IMR-90 (cell line): ENCODE results near the gene NPM1. TPM values are rescaled to one million over a fixed set of nuclear protein-coding genes. Genes with fewer than 3 reads are reported as not detected.
"Not testable (repeated sequence)": the region's sequence is repeated elsewhere in the genome, so short reads cannot be mapped to it uniquely, and the experiment has no call there.

ENCODE experiments used
- ATAC-seq: fragments of 200-7000 bp; cut with Tn5 transposase; 2 replicates; pipeline ENCODE4 v1.9.1; 2020; ENCODE audit warnings: low read depth, mild to moderate bottlenecking, moderate library complexity
- BruUV-seq: library from RNA; stranded (reverse); fragments of 400-500 nt; replicated peaks from 2 replicates; lab custom pipeline; 2021; lab: Mats Ljungman, UMichigan
- CTCF ChIA-PET: fragments of 300-600 bp; formaldehyde crosslinking; extraction: SDS; loops from one replicate; lab custom pipeline; 2021; ENCODE audit warnings: antibody characterized with exemption; lab: Yijun Ruan, JAX
- POLR2A ChIA-PET: fragments of 300-600 bp; sonication (Branson Sonifier 250); formaldehyde crosslinking; loops from one replicate; lab custom pipeline; 2022; ENCODE audit warnings: antibody characterized with exemption; ENCODE audit not compliant: unreplicated experiment; lab: Charles Lee
- DNase-seq: peaks from one replicate; pipeline ENCODE4 v3.0.0; 2013
- H2AFZ ChIP-seq: replicated peaks from 2 replicates; pipeline ENCODE3; 2013; ENCODE audit warnings: low read length, mild to moderate bottlenecking; ENCODE audit not compliant: poor library complexity
- H2AK5ac ChIP-seq: 2 replicates; pipeline ENCODE4 v1.6.1; 2013; ENCODE audit warnings: low read depth, low read length, inconsistent platforms
- H2AK9ac ChIP-seq: replicated peaks from 2 replicates; pipeline ENCODE3; 2013; ENCODE audit warnings: mild to moderate bottlenecking, low read depth, low read length, moderate library complexity; ENCODE audit not compliant: poor library complexity
- H2BK120ac ChIP-seq: 2 replicates; pipeline ENCODE4 v1.6.1; 2013; ENCODE audit warnings: low read depth, low read length, inconsistent platforms
- H2BK15ac ChIP-seq: 3 replicates; pipeline ENCODE4 v1.6.1; 2013; ENCODE audit warnings: low read depth, low read length, inconsistent platforms
- H2BK20ac ChIP-seq: 2 replicates; pipeline ENCODE4 v1.6.1; 2013; ENCODE audit warnings: low read depth, mild to moderate bottlenecking, inconsistent platforms, low read length, moderate library complexity
- H2BK5ac ChIP-seq: 2 replicates; pipeline ENCODE4 v1.6.1; 2013; ENCODE audit warnings: mild to moderate bottlenecking, low read depth, low read length, inconsistent platforms; ENCODE audit not compliant: poor library complexity, severe bottlenecking
- H3K14ac ChIP-seq: replicated peaks from 2 replicates; pipeline ENCODE4 v1.6.1; 2013; ENCODE audit warnings: low read depth, low read length, inconsistent platforms
- H3K18ac ChIP-seq: 2 replicates; pipeline ENCODE4 v1.6.1; 2013; ENCODE audit warnings: low read depth, low read length, control low read depth
- H3K23ac ChIP-seq: 2 replicates; pipeline ENCODE4 v1.6.1; 2013; ENCODE audit warnings: low read depth, low read length, inconsistent platforms
- H3K27ac ChIP-seq: 2 replicates; pipeline ENCODE4 v1.5.1; 2013; ENCODE audit warnings: mild to moderate bottlenecking, control low read depth, low read length; ENCODE audit not compliant: insufficient read depth
- H3K27me3 ChIP-seq: 2 replicates; pipeline ENCODE4 v1.6.1; 2013; ENCODE audit warnings: low read length; ENCODE audit not compliant: control insufficient read depth, insufficient read depth
- H3K36me3 ChIP-seq: 2 replicates; pipeline ENCODE4 v1.6.1; 2013; ENCODE audit warnings: low read length, mixed read lengths; ENCODE audit not compliant: control insufficient read depth, insufficient read depth
- H3K4ac ChIP-seq: 2 replicates; pipeline ENCODE4 v1.6.1; 2013; ENCODE audit warnings: low read depth, low read length, inconsistent platforms
- H3K4me1 ChIP-seq: 2 replicates; pipeline ENCODE4 v1.6.1; 2013; ENCODE audit warnings: low read length, mixed read lengths; ENCODE audit not compliant: control insufficient read depth, insufficient read depth
- H3K4me2 ChIP-seq: 2 replicates; pipeline ENCODE4 v1.6.1; 2013; ENCODE audit warnings: low read depth, mild to moderate bottlenecking, control low read depth, low read length, moderate library complexity
- H3K4me3 ChIP-seq: 2 replicates; pipeline ENCODE4 v1.5.1; 2013; ENCODE audit warnings: low read depth, mild to moderate bottlenecking, control low read depth, low read length, moderate library complexity; ENCODE audit not compliant: insufficient read depth
- H3K56ac ChIP-seq: 2 replicates; pipeline ENCODE4 v1.6.1; 2013; ENCODE audit warnings: low read length, inconsistent platforms; ENCODE audit not compliant: insufficient read depth; ENCODE audit errors: extremely low read depth
- H3K79me1 ChIP-seq, 2 experiments: 2 replicates each; pipeline ENCODE4 v1.6.1; 2013; ENCODE audit warnings: low read length in 2 of 2, inconsistent platforms in 1 of 2, low read depth in 1 of 2
- H3K9ac ChIP-seq: 2 replicates; pipeline ENCODE4 v1.6.1; 2013; ENCODE audit warnings: low read depth, low read length, control low read depth
- H3K9me1 ChIP-seq: 2 replicates; pipeline ENCODE4 v1.6.1; 2013; ENCODE audit warnings: low read length, inconsistent platforms; ENCODE audit not compliant: insufficient read depth
- H3K9me3 ChIP-seq: 2 replicates; pipeline ENCODE4 v1.6.1; 2013; ENCODE audit warnings: low read length; ENCODE audit not compliant: control insufficient read depth, insufficient read depth
- H4K20me1 ChIP-seq: 2 replicates; pipeline ENCODE4 v1.6.1; 2013; ENCODE audit warnings: low read length, inconsistent platforms; ENCODE audit not compliant: insufficient read depth
- H4K5ac ChIP-seq: 2 replicates; pipeline ENCODE4 v1.6.1; 2013; ENCODE audit warnings: mild to moderate bottlenecking, low read depth, low read length, control low read depth
- H4K8ac ChIP-seq, 2 experiments: 2 replicates each; pipeline ENCODE4 v1.6.1; 2013; ENCODE audit warnings: low read depth in 2 of 2, low read length in 2 of 2, control low read depth in 1 of 2, inconsistent platforms in 1 of 2
- H4K91ac ChIP-seq: 2 replicates; pipeline ENCODE4 v1.6.1; 2013; ENCODE audit warnings: low read depth, low read length, inconsistent platforms; ENCODE audit not compliant: insufficient read depth
- WGBS, 2 experiments: methylation state at CpG; one replicate each; pipeline versions ENCODE4 v1.1.5 to v1.1.7; 2013; ENCODE audit warnings: missing lambda C conversion rate in 2 of 2; ENCODE audit not compliant: insufficient read length in 1 of 2; ENCODE audit errors: extremely low coverage in 2 of 2; 5-methylcytosine and 5-hydroxymethylcytosine counted together
- dilution Hi-C: fragments of 300-500 bp; cut with HindIII; formaldehyde crosslinking; loops from one replicate; pipeline ENCODE4 v1.14.3; 2018; ENCODE audit warnings: low sequenced_read_pairs; ENCODE audit not compliant: unreplicated experiment
- in situ Hi-C: fragments of 300-500 bp; cut with MboI; formaldehyde crosslinking; loops from 3 replicates; pipeline ENCODE4 v1.14.3; 2019; ENCODE audit warnings: low sequenced_read_pairs, inconsistent platforms, mixed read lengths
- intact Hi-C: fragments of 100-400 bp; cut with micrococcal nuclease; formaldehyde crosslinking; loops from 2 replicates; pipeline ENCODE4 v1.10.0; 2022
- polyA plus RNA-seq, 3 experiments: library from polyadenylated mRNA; depleted of rRNA; stranded (reverse); fragments of >200 nt; gene quantifications; 2 replicates each; pipeline ENCODE4 v1.2.3, GENCODE V29; 2012; ENCODE audit warnings: low replicate concordance in 1 of 3
- total RNA-seq: library from RNA; depleted of rRNA; stranded (reverse); fragments of >200 nt; gene quantifications from 2 replicates; pipeline ENCODE4 v1.2.3, GENCODE V29; 2012

Gene NPM1
- total and polyA plus RNA-seq, 2 of the 4 experiments (the other 2 are of a cell fraction): 856 to 929 TPM

DNA sequence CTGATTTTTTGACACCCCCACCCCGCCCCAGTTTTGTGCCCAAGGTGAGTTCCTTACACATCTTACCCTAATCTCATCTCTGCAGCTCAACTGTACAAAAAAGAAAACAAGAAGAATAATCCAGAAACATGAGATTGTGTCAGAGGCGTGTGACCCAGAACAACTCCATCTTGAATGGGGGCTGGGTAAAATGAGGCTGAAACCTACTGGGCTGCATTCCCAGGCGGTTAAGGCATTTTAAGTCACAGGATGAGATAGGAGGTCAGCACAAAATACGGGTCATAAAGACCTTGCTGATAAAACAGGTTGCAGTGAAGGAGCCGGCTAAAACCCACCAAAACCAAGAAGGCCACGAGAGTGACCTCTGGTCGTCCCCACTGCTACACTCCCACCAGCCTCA is 26.5 kb upstream of the NPM1 start:
- H3K27me3 ChIP-seq, H3K23ac ChIP-seq, DNase-seq, H3K27ac ChIP-seq, H4K20me1 ChIP-seq, H4K5ac ChIP-seq, H3K36me3 ChIP-seq, dilution Hi-C loops, H3K9me1 ChIP-seq, H2BK120ac ChIP-seq, H3K4me3 ChIP-seq, in situ Hi-C loops, H3K14ac ChIP-seq, POLR2A ChIA-PET, H2AFZ ChIP-seq, H3K4me2 ChIP-seq, H4K91ac ChIP-seq, H3K79me1 ChIP-seq, H2BK20ac ChIP-seq, H2AK9ac ChIP-seq, H3K4ac ChIP-seq, H2BK15ac ChIP-seq, ATAC-seq, H3K18ac ChIP-seq, H2AK5ac ChIP-seq, H2BK5ac ChIP-seq, H3K4me1 ChIP-seq, H3K56ac ChIP-seq, H4K8ac ChIP-seq, intact Hi-C loops, CTCF ChIA-PET, H3K9ac ChIP-seq, H3K9me3 ChIP-seq, BruUV-seq: not testable (repeated sequence)
- WGBS, 2 experiments: no CpG with 5 or more reads among the region's 7 CpGs

DNA sequence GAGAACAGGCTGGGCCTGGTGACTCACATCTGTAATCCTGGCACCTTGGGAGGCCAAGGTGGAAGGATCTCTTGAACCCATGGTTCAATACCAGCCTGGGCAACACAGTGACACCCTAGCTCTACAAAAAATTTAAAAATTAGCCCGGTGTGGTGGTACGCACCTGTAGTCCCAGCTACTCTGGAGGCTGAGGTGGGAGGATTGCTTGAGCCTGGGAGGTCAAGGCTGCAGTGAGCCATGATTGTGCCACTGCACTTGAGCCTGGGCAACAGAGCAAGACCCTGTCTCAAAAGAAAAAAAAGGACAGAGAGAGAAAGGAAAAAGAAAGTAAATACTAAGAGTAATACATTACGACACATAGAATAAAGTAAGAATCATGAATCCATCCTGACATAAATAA is 24.4 kb upstream of the NPM1 start:
- H3K9me1 ChIP-seq, BruUV-seq, H2BK120ac ChIP-seq, dilution Hi-C loops, H3K27me3 ChIP-seq, H3K9ac ChIP-seq, H3K36me3 ChIP-seq, POLR2A ChIA-PET, H2BK20ac ChIP-seq, CTCF ChIA-PET, H2BK5ac ChIP-seq, H3K27ac ChIP-seq, H4K5ac ChIP-seq, H2AK5ac ChIP-seq, H2BK15ac ChIP-seq, H4K20me1 ChIP-seq, H3K79me1 ChIP-seq, H3K56ac ChIP-seq, H3K14ac ChIP-seq, H3K4ac ChIP-seq, H3K18ac ChIP-seq, H3K4me3 ChIP-seq, H3K4me2 ChIP-seq, H2AK9ac ChIP-seq, H2AFZ ChIP-seq, H3K23ac ChIP-seq, H4K91ac ChIP-seq, intact Hi-C loops, DNase-seq, H4K8ac ChIP-seq, H3K4me1 ChIP-seq, ATAC-seq, H3K9me3 ChIP-seq, in situ Hi-C loops: not testable (repeated sequence)
- WGBS, 2 experiments: no CpG with 5 or more reads among the region's 3 CpGs
